ENCODE data around the gene AP4E1. TPM values are rescaled to one million over a fixed set of nuclear protein-coding genes. Genes with fewer than 3 reads are reported as not detected.

The AP4E1 gene
- polyA plus RNA-seq, 1 experiment, result 1.8 TPM

GRCh38 chr15:50881121-50882048 is 27.1 kb upstream of the AP4E1 start:
- DNase-seq (ENCODE audit: low read depth), result no peak
- Histone ChIP-seq H3K27me3 (ENCODE audit: control insufficient read depth, insufficient read depth, low read length) (no peaks in the 10 kb centered on the region), H3K36me3 (ENCODE audit: control insufficient read depth, insufficient read depth, low read length) (no peaks in the 10 kb centered on the region), H3K4me3 (ENCODE audit: low read depth, low read length) (no peak overlapping the region)
- CTCF ChIA-PET, result interaction anchor here (0.7 to 1.5 kb wide), 4 partner anchors 10 to 206 kb away, joined by 3 read pairs; no protein-coding TSS in a partner anchor
- POLR2A ChIA-PET, result no interaction called here
- TF ChIP-seq, protein P1, sequence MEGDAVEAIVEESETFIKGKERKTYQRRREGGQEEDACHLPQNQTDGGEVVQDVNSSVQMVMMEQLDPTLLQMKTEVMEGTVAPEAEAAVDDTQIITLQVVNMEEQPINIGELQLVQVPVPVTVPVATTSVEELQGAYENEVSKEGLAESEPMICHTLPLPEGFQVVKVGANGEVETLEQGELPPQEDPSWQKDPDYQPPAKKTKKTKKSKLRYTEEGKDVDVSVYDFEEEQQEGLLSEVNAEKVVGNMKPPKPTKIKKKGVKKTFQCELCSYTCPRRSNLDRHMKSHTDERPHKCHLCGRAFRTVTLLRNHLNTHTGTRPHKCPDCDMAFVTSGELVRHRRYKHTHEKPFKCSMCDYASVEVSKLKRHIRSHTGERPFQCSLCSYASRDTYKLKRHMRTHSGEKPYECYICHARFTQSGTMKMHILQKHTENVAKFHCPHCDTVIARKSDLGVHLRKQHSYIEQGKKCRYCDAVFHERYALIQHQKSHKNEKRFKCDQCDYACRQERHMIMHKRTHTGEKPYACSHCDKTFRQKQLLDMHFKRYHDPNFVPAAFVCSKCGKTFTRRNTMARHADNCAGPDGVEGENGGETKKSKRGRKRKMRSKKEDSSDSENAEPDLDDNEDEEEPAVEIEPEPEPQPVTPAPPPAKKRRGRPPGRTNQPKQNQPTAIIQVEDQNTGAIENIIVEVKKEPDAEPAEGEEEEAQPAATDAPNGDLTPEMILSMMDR (IDR thresholded peaks at IDR 0.05; ENCODE audit: insufficient read depth, low read depth, low read length), result no peak

GRCh38 chr15:50883903-50884302 is 24.6 kb upstream of the AP4E1 start:
- POLR2A ChIA-PET, result no interaction called here

DNA sequence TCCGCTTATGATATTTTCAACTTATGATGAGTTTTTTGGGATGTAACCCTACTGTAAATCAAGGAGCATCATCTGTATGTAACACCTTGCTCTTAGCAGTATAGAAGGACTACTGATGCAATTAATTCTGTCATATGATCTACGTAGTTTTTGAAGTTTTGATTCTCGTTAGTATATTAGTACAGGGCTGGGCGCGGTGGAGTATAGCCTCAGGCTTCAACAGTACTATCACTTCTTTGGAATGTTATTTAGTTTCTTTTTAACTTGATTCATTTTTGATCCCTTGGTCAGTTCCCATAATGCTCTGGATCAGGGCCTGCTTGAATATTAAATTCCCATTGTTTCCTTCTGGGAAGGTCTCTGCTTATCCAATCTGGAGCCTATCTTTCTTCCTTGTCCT is 23.9 kb upstream of the AP4E1 start:
- H3K36me3 ChIP-seq (ENCODE audit: control insufficient read depth, insufficient read depth, low read length), result no peaks in the 10 kb centered on the region
- ChIA-PET POLR2A (interaction anchor here (0.7 kb wide), 1 partner anchor 8 kb away, joined by 3 read pairs; no protein-coding TSS in a partner anchor), CTCF (interaction anchor here (0.6 to 2.2 kb wide), 4 partner anchors 22 to 208 kb away, joined by 3 to 7 read pairs (median 6); partner anchors contain the start of gene AP4E1)
- TF ChIP-seq, protein P1 (IDR thresholded peaks at IDR 0.05; ENCODE audit: insufficient read depth, low read depth, low read length), result no peak
- H3K27me3 ChIP-seq (ENCODE audit: control insufficient read depth, insufficient read depth, low read length), result no peaks in the 10 kb centered on the region
- peak; percentile 54 for DNase-seq (ENCODE audit: low read depth)
- H3K4me3 ChIP-seq (ENCODE audit: low read depth, low read length), result no peak overlapping the region

More at GRCh38 chr15:50883903-50884302, 24.6 kb upstream of the AP4E1 start:
- no peaks in the 10 kb centered on the region for H3K36me3 ChIP-seq (ENCODE audit: control insufficient read depth, insufficient read depth, low read length)
- H3K4me3 ChIP-seq (ENCODE audit: low read depth, low read length), result no peak overlapping the region
- H3K27me3 ChIP-seq (ENCODE audit: control insufficient read depth, insufficient read depth, low read length), result no peaks in the 10 kb centered on the region
- CTCF ChIA-PET, result interaction anchor here (0.6 kb wide), 1 partner anchor 578 kb away, joined by 3 read pairs; no protein-coding TSS in a partner anchor
- DNase-seq (ENCODE audit: low read depth), result no peak
- TF ChIP-seq, protein P1 (IDR thresholded peaks at IDR 0.05; ENCODE audit: insufficient read depth, low read depth, low read length), result no peak

GRCh38 chr15:50886139-50886467 is 22.4 kb upstream of the AP4E1 start:
- POLR2A ChIA-PET, result no interaction called here
- TF ChIP-seq, protein P1 (IDR thresholded peaks at IDR 0.05; ENCODE audit: insufficient read depth, low read depth, low read length), result no peak
- H3K36me3 ChIP-seq (ENCODE audit: control insufficient read depth, insufficient read depth, low read length), result no peaks in the 10 kb centered on the region
- H3K27me3 ChIP-seq (ENCODE audit: control insufficient read depth, insufficient read depth, low read length), result no peaks in the 10 kb centered on the region
- CTCF ChIA-PET, result interaction anchor here (0.8 to 2.2 kb wide), 6 partner anchors 8 to 205 kb away, joined by 4 to 7 read pairs (median 4); no protein-coding TSS in a partner anchor
- DNase-seq (ENCODE audit: low read depth), result no peak
- H3K4me3 ChIP-seq (ENCODE audit: low read depth, low read length), result no peak overlapping the region

DNA sequence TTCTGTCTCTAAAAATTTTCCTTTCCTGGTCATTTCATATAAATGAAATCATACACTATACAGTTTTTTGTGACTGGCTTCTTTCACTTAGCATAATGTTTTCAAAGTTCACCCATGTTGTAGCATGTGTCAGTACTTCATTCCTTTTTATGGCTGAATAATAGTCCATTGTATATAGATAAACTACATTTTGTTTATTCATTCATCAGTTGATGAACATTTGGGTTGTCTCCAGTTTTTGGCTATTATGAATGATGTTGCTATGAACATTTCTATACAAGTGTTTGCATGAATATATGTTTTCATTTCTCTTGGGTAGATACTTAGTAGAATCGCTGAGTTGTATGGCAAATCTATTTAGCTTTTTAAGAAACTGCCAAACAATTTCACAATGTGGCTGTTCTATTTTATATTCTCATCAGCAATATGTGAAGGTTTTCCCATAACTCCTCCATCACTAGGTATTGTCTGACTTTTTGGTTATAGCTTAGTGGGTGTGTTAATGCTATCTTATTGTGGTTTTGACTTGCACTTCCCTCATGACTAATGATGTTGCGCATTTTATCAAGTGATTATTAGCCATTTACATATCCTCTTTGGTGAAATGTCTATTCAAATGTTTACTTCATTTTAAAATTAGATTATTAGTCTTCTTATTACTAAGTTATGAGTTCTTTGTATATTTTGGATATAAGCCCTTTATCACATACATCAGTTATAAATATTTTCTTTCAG is 21.7 kb upstream of the AP4E1 start:
- no peak overlapping the region for H3K4me3 ChIP-seq (ENCODE audit: low read depth, low read length)
- ChIA-PET CTCF (interaction anchor here (0.8 to 2.2 kb wide), 6 partner anchors 7 to 205 kb away, joined by 4 to 7 read pairs (median 4); no protein-coding TSS in a partner anchor), POLR2A (no interaction called here)
- H3K27me3 ChIP-seq (ENCODE audit: control insufficient read depth, insufficient read depth, low read length), result no peaks in the 10 kb centered on the region
- DNase-seq (ENCODE audit: low read depth), result no peak
- H3K36me3 ChIP-seq (ENCODE audit: control insufficient read depth, insufficient read depth, low read length), result no peaks in the 10 kb centered on the region
- TF ChIP-seq, protein P1 (IDR thresholded peaks at IDR 0.05; ENCODE audit: insufficient read depth, low read depth, low read length), result no peak

Data from BJ (cell line).